H1 (cell line): Measurements from ENCODE around the gene RIPOR3. TPM values are rescaled to one million over a fixed set of nuclear protein-coding genes. Genes with fewer than 3 reads are reported as not detected.
A peak's percentile ranks its signal among the peaks of the same experiment; 100 is the strongest.

Source experiments
- CTCF ChIA-PET: fragments of 300-600 bp; sonication (Branson Sonifier 250); formaldehyde crosslinking; loops from one replicate; lab custom pipeline; 2021; ENCODE audit not compliant: partially characterized antibody; lab: Charles Lee
- POLR2A ChIA-PET: fragments of 300-600 bp; sonication (Branson Sonifier 250); formaldehyde crosslinking; loops from one replicate; lab custom pipeline; 2021; ENCODE audit warnings: inconsistent platforms; ENCODE audit not compliant: partially characterized antibody; lab: Charles Lee
- DNase-seq, 2 experiments: peaks; one replicate each; pipeline versions ENCODE4 v3.0.0 to v3.0.0-alpha.2; 2010 to 2022; ENCODE audit warnings: low spot score in 2 of 2, low read depth in 1 of 2, mixed read lengths in 1 of 2
- FAIRE-seq: peaks from 2 replicates; lab custom pipeline; 2011; peaks lifted over from hg19 to GRCh38; lab: Jason Lieb, UNC
- H2AFZ ChIP-seq: 2 replicates; pipeline ENCODE4 v1.8.1; 2012; ENCODE audit warnings: low read length, inconsistent platforms
- H2AK5ac ChIP-seq: 2 replicates; pipeline ENCODE4 v1.6.1; 2013; ENCODE audit warnings: low read depth, low read length
- H2BK120ac ChIP-seq: replicated peaks from 2 replicates; pipeline ENCODE3; 2013; ENCODE audit warnings: low read depth, low read length, inconsistent platforms
- H2BK12ac ChIP-seq: 2 replicates; pipeline ENCODE4 v1.6.1; 2013; ENCODE audit warnings: low read depth, low read length
- H2BK15ac ChIP-seq: 2 replicates; pipeline ENCODE4 v1.6.1; 2013; ENCODE audit warnings: low read length
- H2BK20ac ChIP-seq: 2 replicates; pipeline ENCODE4 v1.6.1; 2013; ENCODE audit warnings: low read length
- H2BK5ac ChIP-seq: 2 replicates; pipeline ENCODE4 v1.6.1; 2013; ENCODE audit warnings: low read depth, low read length
- H3K14ac ChIP-seq: 2 replicates; pipeline ENCODE4 v1.6.1; 2013; ENCODE audit warnings: inconsistent platforms; ENCODE audit not compliant: insufficient read length
- H3K18ac ChIP-seq: 2 replicates; pipeline ENCODE4 v1.6.1; 2013; ENCODE audit warnings: low read length; ENCODE audit errors: extremely low read depth
- H3K23ac ChIP-seq: 2 replicates; pipeline ENCODE4 v1.6.1; 2013; ENCODE audit warnings: inconsistent platforms; ENCODE audit not compliant: insufficient read length
- H3K23me2 ChIP-seq: 2 replicates; pipeline ENCODE4 v1.6.1; 2013; ENCODE audit warnings: low read depth, low read length
- H3K27ac ChIP-seq: 2 replicates; pipeline ENCODE4 v1.6.1; 2011; ENCODE audit warnings: low read depth, low read length, inconsistent platforms
- H3K27me3 ChIP-seq, 4 experiments: replicated peaks in 1 of 4; 1 replicate in 1 of 4; 2 replicates in 3 of 4; pipeline versions ENCODE4 v1.6.1 to v1.8.1; 2011 to 2013; ENCODE audit warnings: low read length in 3 of 4, mild to moderate bottlenecking in 3 of 4, inconsistent platforms in 2 of 4, mixed read lengths in 2 of 4, moderate library complexity in 1 of 4; ENCODE audit not compliant: control insufficient read depth in 3 of 4, insufficient read depth in 3 of 4; ENCODE audit errors: extremely low read depth in 1 of 4
- H3K36me3 ChIP-seq, 4 experiments: 2 replicates each; pipeline versions ENCODE4 v1.6.1 to v1.8.1; 2011 to 2013; ENCODE audit warnings: mild to moderate bottlenecking in 4 of 4, low read length in 3 of 4, moderate library complexity in 2 of 4, control low read depth in 1 of 4, inconsistent platforms in 1 of 4; ENCODE audit not compliant: insufficient read depth in 4 of 4, control insufficient read depth in 2 of 4
- H3K4ac ChIP-seq: replicated peaks from 2 replicates; pipeline ENCODE3; 2013; ENCODE audit warnings: low read length, low read depth, mixed read lengths, inconsistent platforms; ENCODE audit not compliant: insufficient read length
- H3K4me1 ChIP-seq, 4 experiments: replicated peaks in 1 of 4; 1 replicate in 1 of 4; 2 replicates in 3 of 4; pipeline versions ENCODE4 v1.6.1 to v1.8.1; 2011 to 2013; ENCODE audit warnings: low read length in 3 of 4, inconsistent platforms in 2 of 4, mixed read lengths in 1 of 4; ENCODE audit not compliant: insufficient read depth in 4 of 4, control insufficient read depth in 3 of 4
- H3K4me2 ChIP-seq, 2 experiments: 2 replicates each; pipeline versions ENCODE4 v1.6.1 to v1.8.1; 2011 to 2013; ENCODE audit warnings: low read depth in 2 of 2, low read length in 2 of 2, control low read depth in 1 of 2, inconsistent platforms in 1 of 2, mild to moderate bottlenecking in 1 of 2; ENCODE audit not compliant: insufficient read depth in 1 of 2
- H3K4me3 ChIP-seq, 4 experiments: fragments of 200-600, 300-600 bp in 1 of 4; sonication (generic), shearing (Covaris generic), sonication (Bioruptor Twin) in 1 of 4; 2 replicates each; pipeline versions ENCODE4 v1.5.1 to v1.8.1; 2011 to 2016; ENCODE audit warnings: low read length in 4 of 4, low read depth in 3 of 4, control low read depth in 2 of 4, inconsistent platforms in 2 of 4, mild to moderate bottlenecking in 2 of 4, mixed read lengths in 1 of 4, moderate library complexity in 1 of 4; ENCODE audit not compliant: insufficient read depth in 2 of 4; ENCODE audit errors: extremely low read depth in 1 of 4
- H3K56ac ChIP-seq: replicated peaks from 2 replicates; pipeline ENCODE3; 2013; ENCODE audit warnings: low read depth, mild to moderate bottlenecking, mixed read lengths, low read length, inconsistent platforms; ENCODE audit not compliant: insufficient read length
- H3K79me1 ChIP-seq: 2 replicates; pipeline ENCODE4 v1.6.1; 2013; ENCODE audit warnings: low read depth, low read length, control low read depth
- H3K79me2 ChIP-seq, 2 experiments: 2 replicates each; pipeline versions ENCODE4 v1.6.1 to v1.8.1; 2012 to 2013; ENCODE audit warnings: low read length in 2 of 2, mild to moderate bottlenecking in 2 of 2, inconsistent platforms in 1 of 2; ENCODE audit not compliant: insufficient read depth in 2 of 2, control insufficient read depth in 1 of 2
- H3K9ac ChIP-seq, 4 experiments: replicated peaks in 1 of 4; 1 replicate in 1 of 4; 2 replicates in 3 of 4; pipeline versions ENCODE4 v1.6.1 to v1.8.1; 2011 to 2013; ENCODE audit warnings: low read depth in 3 of 4, low read length in 3 of 4, control low read depth in 2 of 4, mild to moderate bottlenecking in 2 of 4, moderate library complexity in 2 of 4, inconsistent platforms in 1 of 4; ENCODE audit errors: extremely low read depth in 1 of 4
- H3K9me3 ChIP-seq, 2 experiments: 2 replicates each; pipeline versions ENCODE4 v1.6.1 to v1.8.1; 2012 to 2013; ENCODE audit warnings: mild to moderate bottlenecking in 2 of 2, moderate library complexity in 2 of 2, control low read depth in 1 of 2, inconsistent platforms in 1 of 2, low read depth in 1 of 2, low read length in 1 of 2, mixed read lengths in 1 of 2; ENCODE audit not compliant: insufficient read depth in 2 of 2
- H4K20me1 ChIP-seq, 2 experiments: replicated peaks in 1 of 2; 2 replicates each; pipeline versions ENCODE3 to v1.8.1; 2011 to 2013; ENCODE audit warnings: inconsistent platforms in 2 of 2, low read length in 2 of 2, mild to moderate bottlenecking in 1 of 2; ENCODE audit not compliant: insufficient read depth in 2 of 2, control insufficient read depth in 1 of 2
- H4K5ac ChIP-seq: 2 replicates; pipeline ENCODE4 v1.6.1; 2013; ENCODE audit warnings: low read length, low read depth, mixed read lengths, inconsistent platforms; ENCODE audit not compliant: insufficient read length
- H4K8ac ChIP-seq: 2 replicates; pipeline ENCODE4 v1.8.0; 2013; ENCODE audit warnings: mild to moderate bottlenecking, moderate library complexity, low read length, inconsistent platforms; ENCODE audit not compliant: insufficient read depth; ENCODE audit errors: extremely low read depth
- H4K91ac ChIP-seq: replicated peaks from 2 replicates; pipeline ENCODE3; 2013; ENCODE audit warnings: low read length, mixed read lengths, inconsistent platforms; ENCODE audit not compliant: insufficient read length
- CBX8 ChIP-seq: fragments of 300-800, 300-1000 bp; sonication (generic); IDR thresholded peaks from 2 replicates; pipeline ENCODE4 v1.7.1; 2016; ENCODE audit warnings: low read depth, low read length, borderline replicate concordance
- CEBPB ChIP-seq: IDR thresholded peaks from 2 replicates; pipeline ENCODE4 v1.6.1; 2012; ENCODE audit warnings: low read depth, low read length
- GTF2F1 ChIP-seq: IDR thresholded peaks from 2 replicates; pipeline ENCODE4 v1.6.1; 2012; ENCODE audit warnings: low read depth, low read length, improper control_type of control experiment, borderline replicate concordance
- RNF2 ChIP-seq: fragments of 200-900, 300-1000 bp; sonication (generic); IDR thresholded peaks from 2 replicates; pipeline ENCODE4 v1.7.1; 2016; ENCODE audit warnings: borderline replicate concordance, low read depth, mild to moderate bottlenecking, antibody characterized with exemption, low read length; ENCODE audit not compliant: poor library complexity, severe bottlenecking; ENCODE audit errors: missing control alignments
- TAF1 ChIP-seq: IDR thresholded peaks from 2 replicates; pipeline ENCODE4 v1.6.1; 2011; ENCODE audit warnings: mild to moderate bottlenecking, low read depth, low read length
- TCF12 ChIP-seq: IDR thresholded peaks from 2 replicates; pipeline ENCODE4 v1.6.1; 2011; ENCODE audit warnings: low read depth, mild to moderate bottlenecking, low read length
- YY1 ChIP-seq: IDR thresholded peaks from 2 replicates; pipeline ENCODE4 v1.6.1; 2011; ENCODE audit warnings: low read depth, mild to moderate bottlenecking, low read length
- WGBS, 2 experiments: shearing (Covaris generic) in 1 of 2; methylation state at CpG; one replicate each; pipeline versions ENCODE4 v1.1.6 to v1.1.7; 2013 to 2015; ENCODE audit warnings: low lambda C conversion rate in 2 of 2, mixed read lengths in 2 of 2, inconsistent platforms in 1 of 2, low coverage in 1 of 2, missing lambda C conversion rate in 1 of 2; ENCODE audit not compliant: insufficient replicate concordance in 2 of 2, insufficient coverage in 1 of 2, insufficient read length in 1 of 2; ENCODE audit errors: extremely low coverage in 1 of 2, missing lambda C conversion rate in 1 of 2; 5-methylcytosine and 5-hydroxymethylcytosine counted together
- polyA plus RNA-seq, 7 experiments: library from polyadenylated mRNA; depleted of rRNA in 3 of 7; stranded (reverse) in 5 of 7; unstranded in 2 of 7; fragments of >200 nt in 5 of 7; fragments of 200-250 nt in 2 of 7; gene quantifications; 1 replicate in 5 of 7; 2 replicates in 1 of 7; 4 replicates in 1 of 7; pipeline versions ENCODE4 v1.2.1 to v1.2.3, GENCODE V29; 2011 to 2013; ENCODE audit warnings: missing spikeins in 2 of 7, mixed read lengths in 2 of 7
- total RNA-seq: library from RNA; stranded (reverse); fragmentation: NEBNext Ultra II Directional; extraction: Animal tissue kit (Norgen Biotek cat#: 25700); gene quantifications from 2 replicates; pipeline ENCODE4 v1.2.1, GENCODE V29; 2021
- TF ChIP-seq, protein P1 (sequence below): IDR thresholded peaks from 2 replicates; pipeline ENCODE4 v1.6.1; 2011; ENCODE audit warnings: low read length, improper control_type of control experiment

The RIPOR3 gene
- total and polyA plus RNA-seq, 2 of the 8 experiments (the other 6 are each of a cell fraction or from before 2014, with no cell fraction given), result 3.6 to 4.5 TPM

- Histone ChIP-seq H2AFZ (no peak overlapping the region), H3K23me2 (no peaks in the 10 kb centered on the region), H4K8ac (no peak overlapping the region), H2BK5ac (no peak overlapping the region), H4K20me1 (no peaks in the 10 kb centered on the region), H4K5ac (no peak overlapping the region)
- TF ChIP-seq CEBPB (peak; percentile 55; the same call in 1 of the 2 replicates), CBX8 (no peak), GTF2F1 (no peak), TCF12 (no peak), TAF1 (no peak), YY1 (no peak), RNF2 (no peak)
- TF ChIP-seq, protein P1, sequence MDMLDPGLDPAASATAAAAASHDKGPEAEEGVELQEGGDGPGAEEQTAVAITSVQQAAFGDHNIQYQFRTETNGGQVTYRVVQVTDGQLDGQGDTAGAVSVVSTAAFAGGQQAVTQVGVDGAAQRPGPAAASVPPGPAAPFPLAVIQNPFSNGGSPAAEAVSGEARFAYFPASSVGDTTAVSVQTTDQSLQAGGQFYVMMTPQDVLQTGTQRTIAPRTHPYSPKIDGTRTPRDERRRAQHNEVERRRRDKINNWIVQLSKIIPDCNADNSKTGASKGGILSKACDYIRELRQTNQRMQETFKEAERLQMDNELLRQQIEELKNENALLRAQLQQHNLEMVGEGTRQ, result no peak
- TF ChIP-seq, all 59 proteins: peak for 1
- Histone ChIP-seq H3K4ac (no peak overlapping the region), H3K18ac (no peak overlapping the region), H3K9ac (no peak overlapping the region), H3K27me3 (no peaks in the 10 kb centered on the region), H2AK5ac (no peak overlapping the region), H3K4me3 (no peak overlapping the region), H3K4me1 (peaks cover 0 to 1% (median under 1%) of the 10 kb centered on the region in 4 experiments; a peak in 2 of 7 replicates), H3K27ac (no peak overlapping the region), H3K79me1 (no peaks in the 10 kb centered on the region), H3K23ac (no peak overlapping the region), H3K14ac (no peak overlapping the region), H3K56ac (no peak overlapping the region), H2BK20ac (no peak overlapping the region), H3K79me2 (no peaks in the 10 kb centered on the region), H2BK15ac (no peak overlapping the region), H3K4me2 (no peak overlapping the region), H3K9me3 (no peaks in the 10 kb centered on the region), H2BK12ac (no peak overlapping the region), H4K91ac (no peak overlapping the region), H3K36me3 (no peaks in the 10 kb centered on the region), H2BK120ac (no peak overlapping the region)
- ChIA-PET CTCF (interaction anchor here (0.6 to 2.4 kb wide), 11 partner anchors 8 to 135 kb away, joined by 3 to 9 read pairs (median 4); no protein-coding TSS in a partner anchor), POLR2A (interaction anchor here (1.5 kb wide), 1 partner anchor 13 kb away, joined by 4 read pairs; no protein-coding TSS in a partner anchor)
- FAIRE-seq (no peak), DNase-seq (no peak)
- WGBS, 2 experiments, result 87% methylated on average over 16 of the region's 16 CpGs; no CpG with 5 or more reads in 1 of the 2 experiments
These were observed 35.9 kb downstream of the RIPOR3 start for GRCh38 chr20:50655311-50655880.
